DMS153 (cell line): ENCODE measurements around the gene SCO1.
A peak's percentile ranks its signal among the peaks of the same experiment; 100 is the strongest.
"Not testable (repeated sequence)": the region's sequence is repeated elsewhere in the genome, so short reads cannot be mapped to it uniquely, and the experiment has no call there.

Experiments
- DNase-seq: peaks from one replicate; lab custom pipeline; 2025; lab: John Stamatoyannopoulos, UW

The SCO1 gene

DNA sequence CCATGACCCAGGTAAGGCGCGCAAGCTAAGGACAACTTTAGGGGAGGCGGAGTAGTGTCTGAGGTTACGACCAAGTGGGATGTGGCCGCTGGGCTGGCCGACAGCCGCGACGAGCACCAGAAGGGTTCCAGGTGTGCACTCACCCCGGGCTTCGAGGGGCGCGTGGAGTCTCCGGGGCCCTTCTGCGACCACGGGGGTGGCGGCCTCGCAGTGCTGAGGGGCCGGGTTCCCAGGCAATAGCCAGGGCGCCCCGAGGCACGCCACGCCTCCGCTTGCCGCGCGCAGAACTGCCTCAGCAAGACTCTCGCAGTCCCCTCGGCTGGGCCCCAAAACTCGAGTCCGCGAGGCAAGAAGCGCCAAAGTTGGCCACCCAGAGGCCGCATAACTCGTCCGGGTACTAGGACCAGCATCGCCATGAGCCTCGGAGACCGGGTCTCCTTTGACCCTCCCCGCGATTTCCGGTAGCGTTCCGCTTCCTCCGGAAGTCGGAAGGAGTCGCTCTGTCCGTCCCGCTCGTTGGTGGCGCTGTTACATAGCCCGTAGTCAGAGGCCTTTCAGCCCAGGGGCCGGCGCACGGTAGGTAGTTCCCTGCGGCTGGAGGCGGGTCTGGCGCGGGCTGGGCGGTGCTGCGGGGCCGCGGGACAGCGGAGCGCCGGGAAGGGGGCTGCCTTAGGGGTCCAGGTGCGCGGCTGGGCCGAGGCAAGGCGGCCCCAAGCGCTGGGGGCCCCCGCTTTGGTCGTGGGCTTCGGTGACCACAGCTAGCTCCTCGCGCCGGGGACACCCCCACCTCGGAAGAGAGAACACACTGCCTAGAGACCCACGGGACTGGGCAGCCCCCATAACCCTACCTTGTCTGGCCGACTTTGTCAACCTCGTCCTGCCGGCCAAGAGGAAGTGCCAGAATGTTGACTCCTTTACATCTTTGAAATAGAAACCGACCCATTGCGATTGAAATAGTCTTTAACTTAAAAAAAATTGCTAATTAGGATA, at the start of gene SCO1, which contains the start of gene ADPRM:
Gene SCO1, minus strand, starts transcription at position 442 of the 990 bp plus-strand sequence. Its CDS starts 26 bp downstream, at position 416.
Gene ADPRM, plus strand, starts transcription at position 503 of the 990 bp plus-strand sequence. CDS start 7,333 bp downstream, outside the sequence.
- peak; percentile 44 for DNase-seq

DNA sequence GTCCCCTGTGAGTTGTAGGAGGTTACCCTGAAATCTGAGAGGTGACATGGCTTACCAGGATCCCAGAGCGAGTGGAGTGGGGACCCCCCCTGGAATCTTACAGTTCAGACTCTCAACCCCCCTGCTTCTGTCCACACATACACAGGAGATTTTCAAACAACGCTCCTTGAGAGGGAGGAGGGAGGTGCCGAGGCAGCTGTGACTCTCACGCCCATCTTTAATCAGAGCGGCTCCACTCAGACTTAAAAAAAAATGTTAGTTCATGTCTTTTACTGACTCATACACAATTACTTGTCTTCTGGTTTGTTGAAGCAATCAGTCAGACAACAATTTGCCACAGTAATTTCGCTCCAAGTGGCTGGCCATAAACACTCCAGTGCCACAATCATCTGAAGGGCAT, 47.9 kb upstream of the SCO1 start:
- DNase-seq: no peak

DNA sequence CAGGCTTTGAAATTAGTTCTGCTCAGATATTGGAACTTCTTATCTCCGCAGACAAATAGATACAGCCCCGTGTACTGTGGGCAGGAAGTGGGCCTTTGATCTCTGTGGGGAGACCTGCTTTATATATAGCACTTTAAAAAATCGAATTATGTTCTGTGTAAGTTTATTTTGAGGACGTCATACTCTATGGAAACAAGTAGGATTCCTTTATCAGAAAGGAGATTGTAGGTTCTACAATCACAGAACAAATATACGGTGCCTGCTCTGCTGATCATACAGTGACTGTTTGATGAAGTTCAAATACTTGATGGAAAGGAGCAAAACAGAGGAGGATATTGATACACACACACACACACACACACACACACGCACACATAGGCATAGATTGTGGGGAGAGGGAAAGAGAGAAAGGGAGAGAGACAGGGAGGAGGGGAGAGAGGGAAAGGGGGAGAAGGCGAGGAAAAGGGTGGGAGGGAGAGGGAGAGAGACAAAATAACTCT, 47.2 kb upstream of the SCO1 start:
- no peak for DNase-seq

DNA sequence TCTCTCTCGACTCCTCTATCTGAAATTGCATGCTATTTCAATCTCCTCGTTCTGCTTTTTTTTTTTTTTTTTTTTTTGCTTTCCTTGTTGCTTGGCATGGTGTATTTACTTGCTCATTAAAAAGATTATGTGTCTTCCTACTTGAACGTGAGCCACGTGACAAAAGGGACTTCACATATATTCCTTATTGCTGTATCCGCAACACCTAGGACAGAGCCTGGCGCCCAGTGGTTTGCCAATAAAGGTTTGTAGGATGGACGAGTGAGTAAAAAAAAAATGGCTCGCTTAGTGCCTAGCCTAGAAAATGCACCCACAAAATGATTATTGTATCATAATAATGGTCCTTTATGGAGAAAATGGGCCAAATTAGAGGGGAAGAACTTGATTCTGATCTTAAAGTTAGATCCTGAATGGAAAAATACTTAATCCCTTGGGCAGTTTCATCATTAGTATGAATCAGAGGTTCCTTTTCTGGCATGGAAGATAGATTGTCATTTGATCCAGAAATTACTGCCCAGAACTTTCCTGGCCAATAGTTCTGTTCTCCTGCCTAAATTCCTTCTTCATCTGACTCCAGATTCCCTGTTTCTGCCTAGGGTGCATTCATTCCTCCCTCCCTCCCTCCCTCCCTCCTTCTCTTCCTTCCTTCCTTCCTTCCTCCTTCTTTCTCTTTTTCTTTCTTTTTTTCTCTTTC, 46.1 kb upstream of the SCO1 start:
- no peak for DNase-seq

DNA sequence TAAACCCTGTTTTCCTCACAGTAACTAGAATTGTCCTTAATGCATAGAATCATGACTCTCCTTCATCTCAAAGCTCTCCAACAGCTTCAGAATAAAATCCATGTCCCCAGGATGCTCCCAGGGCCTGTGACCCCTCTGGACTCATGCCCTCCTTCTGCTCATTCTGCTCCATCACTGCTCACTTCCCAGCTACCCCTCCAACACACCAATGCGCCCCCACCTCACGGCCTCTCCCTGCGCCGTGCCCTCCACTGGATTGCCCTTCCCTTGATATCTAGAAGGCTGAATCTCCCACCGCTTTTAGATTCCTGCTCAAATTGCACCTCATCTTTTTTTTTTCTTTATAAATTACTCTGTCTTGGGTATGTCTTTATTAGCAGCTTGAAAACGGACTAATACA, 45.1 kb upstream of the SCO1 start:
- no peak for DNase-seq

DNA sequence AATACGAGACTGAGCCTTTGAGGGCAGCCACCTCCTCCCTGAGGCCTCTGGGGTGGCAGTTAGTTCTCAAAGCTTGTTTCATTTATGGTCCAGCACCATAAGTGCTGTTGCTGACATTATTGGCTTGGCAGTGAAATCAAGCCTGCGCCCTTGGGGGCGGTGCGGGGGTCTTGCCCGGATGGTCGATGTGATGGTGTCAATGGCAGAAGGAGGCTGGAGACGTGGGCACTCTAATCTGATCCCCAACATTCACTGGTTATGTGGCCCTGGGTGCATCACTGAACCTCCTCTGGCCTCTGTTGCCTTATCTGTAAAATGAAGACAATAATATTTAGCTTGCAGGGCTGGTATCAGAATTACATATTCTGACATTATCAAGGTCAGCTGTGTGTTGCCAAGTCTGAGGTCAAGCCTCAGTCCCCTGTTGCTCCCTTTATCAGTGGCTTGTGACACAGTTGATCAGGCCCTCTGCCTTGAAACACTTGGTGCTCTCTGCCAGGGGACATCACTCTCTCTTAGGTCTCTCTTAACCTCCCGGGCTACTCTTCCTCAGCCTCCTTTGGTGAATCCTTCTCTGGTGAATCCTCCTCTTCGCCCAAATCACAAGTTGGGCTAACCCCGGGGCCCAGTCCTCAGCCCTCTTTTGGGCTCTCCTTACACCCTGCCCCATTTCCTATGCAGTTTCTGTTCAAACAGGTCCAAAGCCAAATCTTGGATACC, 44.2 kb upstream of the SCO1 start:
- DNase-seq: no peak

DNA sequence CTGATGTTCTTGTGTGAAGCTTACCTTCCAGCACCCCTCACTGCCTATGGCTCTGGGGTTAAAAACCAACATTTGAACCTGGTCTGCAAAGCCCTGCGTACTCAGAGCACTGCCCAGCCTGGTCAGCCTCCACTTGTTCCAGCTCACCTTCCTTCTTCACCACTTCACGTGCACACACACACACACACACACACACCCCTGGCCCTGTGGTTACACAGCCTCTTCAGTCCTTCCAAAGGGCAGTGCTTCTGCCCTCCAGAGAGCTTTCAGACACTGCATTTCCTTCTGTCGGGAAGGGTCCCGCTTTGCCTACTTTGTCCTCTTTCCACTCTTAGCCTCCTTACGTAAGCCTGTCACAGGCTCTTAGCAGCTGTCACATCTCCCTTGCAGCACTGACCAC, 42.1 kb upstream of the SCO1 start:
- DNase-seq: no peak

DNA sequence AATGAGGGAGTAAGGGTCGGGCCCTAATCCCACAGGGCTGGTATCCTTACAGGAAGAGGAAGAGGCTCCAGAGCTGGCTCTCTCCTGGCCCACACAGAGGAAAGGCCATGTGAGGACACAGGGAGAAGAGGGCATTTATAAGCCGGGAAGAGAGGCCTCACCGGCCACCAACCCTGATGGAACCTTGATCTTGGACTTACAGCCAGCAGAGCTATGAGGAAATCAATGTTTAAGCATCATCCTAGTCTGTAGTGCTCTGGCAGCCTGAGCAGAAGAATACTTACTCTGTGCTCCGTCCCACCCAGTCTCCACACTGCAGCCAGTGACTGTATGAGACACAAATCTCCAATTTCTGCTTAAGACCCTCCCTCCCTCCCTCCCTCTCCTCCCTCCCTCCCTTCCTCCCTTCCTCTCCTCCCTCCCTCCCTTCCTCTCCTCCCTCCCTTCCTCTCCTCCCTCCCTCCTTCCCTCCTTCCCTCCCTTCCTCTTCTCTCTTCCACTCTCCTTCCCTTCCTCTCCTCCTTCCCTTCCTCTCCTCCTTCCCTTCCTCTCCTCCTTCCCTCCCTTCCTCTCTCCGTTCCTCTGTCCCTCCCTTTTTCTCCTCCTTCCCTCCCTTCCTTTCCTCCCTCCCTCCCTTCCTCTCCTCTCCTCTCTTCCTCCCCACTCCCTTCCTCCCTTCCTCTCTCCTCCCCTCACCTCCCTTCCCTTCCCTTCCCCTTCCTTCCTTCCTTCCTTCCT, 41.4 kb upstream of the SCO1 start:
- no peak for DNase-seq

DNA sequence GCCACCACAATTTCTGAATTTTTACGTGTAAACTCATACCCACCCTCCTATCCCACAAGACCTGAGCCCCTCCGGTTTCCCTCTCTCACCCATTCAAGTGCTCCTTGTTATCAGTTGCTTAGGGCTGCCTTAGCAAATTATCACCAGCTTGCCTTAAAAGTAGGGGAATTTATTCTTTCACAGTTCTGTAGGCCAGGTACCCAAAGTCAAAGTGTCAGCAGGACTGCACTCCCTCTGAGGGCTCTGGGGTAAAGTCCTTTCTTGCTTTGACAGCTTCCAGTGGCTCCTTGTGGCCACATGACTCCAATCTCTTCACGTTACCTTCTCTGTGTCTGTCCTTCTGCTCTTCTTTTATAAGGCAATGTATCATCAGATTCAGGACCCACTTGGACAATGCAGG, 40.4 kb upstream of the SCO1 start:
- no peak for DNase-seq

DNA sequence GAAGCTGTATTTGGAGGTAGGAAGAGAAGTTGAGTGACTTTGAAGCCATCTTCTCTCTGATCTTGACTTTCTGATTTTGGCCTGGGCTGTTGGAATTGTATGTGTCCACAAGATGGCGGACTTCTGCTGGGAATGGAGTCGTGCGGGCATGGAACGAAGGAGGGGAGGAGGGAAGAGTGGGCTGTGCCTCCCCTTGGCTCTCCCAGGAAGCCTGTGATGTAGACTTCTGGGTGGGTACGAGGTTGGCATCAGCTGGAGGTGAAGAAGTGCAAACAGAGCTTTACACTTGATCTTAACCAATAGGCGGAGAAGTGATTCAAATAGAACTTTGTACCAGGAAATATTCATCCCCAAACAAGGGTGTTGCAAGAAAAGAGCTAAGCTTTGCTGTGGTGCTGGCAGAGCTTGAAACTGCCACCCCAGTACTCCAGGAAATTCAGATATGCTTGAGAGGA, 39.9 kb upstream of the SCO1 start:
- no peak for DNase-seq

DNA sequence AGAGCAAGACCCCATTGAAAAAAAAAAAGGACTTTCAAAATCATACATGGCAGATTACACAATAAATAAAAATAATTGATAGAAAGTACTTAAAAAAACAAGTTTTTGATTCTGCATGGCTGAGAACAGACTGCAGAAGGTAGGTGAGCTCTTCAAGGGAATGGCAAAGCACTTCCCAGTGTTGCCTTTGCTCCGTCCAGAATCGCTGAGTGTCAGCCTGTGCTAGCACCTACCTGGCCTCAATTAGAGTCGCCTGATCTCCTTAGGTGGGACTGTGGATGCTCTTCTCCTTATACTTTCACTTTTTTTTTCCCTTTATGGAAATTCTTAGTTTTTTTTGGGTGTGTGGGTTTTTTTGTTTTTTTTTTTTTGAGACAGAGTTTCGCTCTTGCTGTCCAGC, 38.5 kb upstream of the SCO1 start:
- no peak for DNase-seq

DNA sequence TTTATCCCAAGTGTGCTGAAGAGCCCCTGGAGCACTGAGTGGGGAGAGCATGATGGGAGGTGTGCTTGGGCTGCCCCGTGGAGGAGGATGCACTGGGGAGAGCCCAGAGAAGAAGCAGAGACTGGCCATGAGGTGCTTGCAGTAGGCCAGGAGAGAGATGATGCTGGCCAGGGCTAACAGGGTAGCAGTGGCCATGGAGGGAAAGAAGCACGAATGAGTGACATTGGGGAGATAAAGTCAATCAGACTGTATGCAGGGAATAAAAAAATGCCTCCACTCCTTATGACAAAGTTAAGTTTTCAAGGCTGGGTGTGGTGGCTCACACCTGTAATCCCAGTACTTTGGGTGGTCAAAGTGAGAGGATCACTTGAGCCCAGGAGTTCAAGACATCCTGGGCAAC, 37.9 kb upstream of the SCO1 start:
- no peak for DNase-seq

DNA sequence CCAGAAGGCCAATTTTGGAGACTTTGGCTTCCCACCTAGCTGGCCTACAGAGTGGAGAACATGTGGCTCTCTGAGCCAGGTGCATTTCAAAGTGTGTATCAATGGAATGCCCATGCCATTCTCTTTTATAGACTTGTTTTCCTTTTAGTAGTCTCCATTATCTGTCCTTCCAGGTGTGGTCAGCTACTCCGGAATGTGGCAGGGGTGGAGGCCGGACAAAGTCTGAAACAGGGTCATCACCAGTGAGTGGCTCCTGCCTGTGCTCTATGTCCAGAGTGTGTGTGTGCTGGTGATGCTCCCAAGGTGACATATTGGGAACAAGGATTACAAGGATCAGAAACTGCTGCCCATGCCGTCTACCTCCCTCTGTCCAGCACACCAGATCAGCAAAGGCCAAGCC, 36.3 kb upstream of the SCO1 start:
- DNase-seq: no peak

DNA sequence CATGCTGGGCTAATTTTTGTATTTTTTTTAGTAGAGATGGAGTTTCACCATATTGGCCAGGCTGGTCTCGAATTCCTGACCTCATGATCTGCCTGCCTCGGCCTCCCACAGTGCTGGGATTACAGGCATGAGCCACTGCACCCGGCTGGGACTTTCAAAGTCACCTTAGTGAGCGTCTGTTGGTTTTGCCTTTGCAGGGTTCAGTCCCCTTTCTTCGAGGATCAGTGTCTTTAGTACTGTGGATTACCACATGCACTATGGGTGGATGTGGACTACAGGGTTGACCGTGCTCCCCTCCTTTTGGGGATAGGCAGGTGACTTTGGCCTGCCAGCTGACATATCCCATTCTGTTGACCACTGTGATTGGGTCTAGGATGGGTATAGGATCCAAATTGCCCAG, 34.8 kb upstream of the SCO1 start:
- DNase-seq: not testable (repeated sequence)

DNA sequence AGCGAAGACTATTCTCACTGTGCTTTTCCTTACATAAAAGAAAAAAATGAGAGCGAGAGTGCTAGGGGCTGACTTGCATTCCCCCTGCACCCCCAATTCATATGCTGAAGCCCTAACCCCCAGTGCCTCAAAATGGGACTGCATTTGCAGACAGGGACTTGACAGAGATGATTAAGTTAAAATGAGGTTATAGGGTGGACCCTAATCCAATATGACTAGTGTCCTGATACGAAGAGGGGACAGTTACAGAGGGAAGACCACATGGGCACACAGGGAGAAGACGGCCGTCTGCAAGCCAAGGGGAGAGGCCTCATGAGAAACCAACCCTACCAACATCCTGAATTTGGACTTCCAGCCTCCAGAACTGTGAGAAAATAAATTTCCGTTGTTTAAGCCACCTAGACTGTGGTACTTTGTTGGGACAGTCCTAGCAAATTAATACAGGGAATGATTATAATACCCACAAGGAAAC, 34.1 kb upstream of the SCO1 start:
- DNase-seq: no peak

DNA sequence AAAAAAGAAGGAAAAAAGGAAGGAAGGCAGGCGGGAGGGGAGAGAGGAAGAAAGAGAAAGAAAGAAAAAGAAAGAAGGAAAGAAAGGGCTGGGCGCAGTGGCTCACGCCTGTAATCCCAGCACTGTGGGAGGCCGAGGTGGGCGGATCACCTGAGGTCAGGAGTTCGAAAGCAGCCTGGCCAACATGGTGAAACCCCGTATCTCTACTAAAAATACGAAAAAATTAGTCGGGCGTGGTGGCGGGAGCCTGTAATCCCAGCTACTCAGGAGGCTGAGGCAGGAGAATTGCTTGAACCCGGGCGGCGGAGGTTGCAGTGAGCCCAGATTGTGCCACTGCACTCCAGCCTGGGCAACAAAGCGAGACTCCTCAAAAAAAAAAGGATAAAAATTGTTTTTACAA, 32.9 kb upstream of the SCO1 start:
- DNase-seq: not testable (repeated sequence)

DNA sequence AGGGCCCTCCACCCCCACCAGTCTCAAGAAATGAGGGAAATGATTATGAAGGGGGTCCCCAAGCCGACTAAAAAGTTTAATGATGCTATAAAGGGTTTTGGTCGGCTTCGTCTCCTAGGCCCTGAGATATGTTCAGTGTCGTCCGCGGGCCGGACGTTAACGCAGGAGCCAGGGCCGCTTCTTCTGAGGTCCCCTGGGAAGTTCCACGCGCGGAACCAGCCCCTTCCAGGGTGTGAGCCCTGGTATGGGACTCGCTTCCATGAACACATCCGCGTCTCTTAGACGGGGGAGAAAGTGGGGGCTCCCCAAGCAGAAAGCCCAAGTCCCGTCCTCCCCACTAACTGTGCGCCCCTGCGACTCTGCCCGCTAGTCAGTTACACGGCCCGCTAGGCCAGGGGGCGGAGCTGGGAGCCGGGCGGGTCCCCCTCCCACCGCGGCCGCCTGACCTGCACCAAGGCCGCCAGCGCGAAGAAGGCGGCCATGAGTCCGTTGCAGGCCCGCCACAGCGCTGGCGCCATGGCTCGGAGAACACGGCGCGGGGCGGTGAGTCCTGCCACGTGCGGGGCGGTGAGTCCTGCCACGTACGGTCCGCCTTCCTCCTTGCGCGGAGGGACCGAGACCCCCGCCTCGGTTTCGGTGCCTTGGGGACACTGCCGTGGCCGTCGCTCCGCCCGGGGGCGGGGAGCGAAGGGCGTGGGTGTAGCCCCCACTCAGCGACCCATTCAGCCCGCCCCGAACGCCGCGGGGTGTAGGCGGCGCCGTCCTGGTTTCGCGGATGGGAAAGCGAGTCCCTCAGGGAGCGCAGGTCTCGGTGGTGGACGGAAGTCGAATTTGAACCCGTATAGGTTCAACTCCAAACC, 32.2 kb upstream of the SCO1 start, which contains the start of gene TMEM220:
Gene TMEM220, minus strand, starts transcription at position 690 of the 860 bp plus-strand sequence. Its CDS starts 172 bp downstream, at position 518.
- DNase-seq: no peak

DNA sequence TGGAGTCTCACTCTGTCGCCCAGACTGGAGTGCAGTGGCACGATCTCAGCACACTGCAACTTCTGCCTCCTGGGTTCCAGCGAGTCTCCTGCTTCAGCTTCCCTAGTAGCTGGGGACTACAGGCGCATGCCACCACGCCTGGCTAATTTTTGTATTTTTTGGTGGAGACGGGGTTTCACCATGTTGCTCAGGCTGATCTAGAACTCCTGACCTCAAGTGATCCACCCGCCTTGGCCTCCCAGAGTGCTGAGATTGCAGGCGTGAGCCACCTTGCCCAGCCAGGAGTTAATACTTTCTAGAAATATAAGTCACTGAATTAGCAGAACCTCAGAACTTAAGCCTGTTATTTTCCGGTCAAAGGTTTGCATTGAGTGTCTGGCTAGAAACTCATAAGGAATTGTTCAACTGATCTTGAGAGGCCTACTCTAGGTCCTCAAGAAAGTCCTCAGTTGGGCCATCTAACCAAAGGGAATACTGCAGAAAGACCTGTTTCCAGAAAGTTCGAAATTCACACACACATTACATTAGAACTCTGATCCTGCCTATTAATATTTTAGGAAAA, 31.1 kb upstream of the SCO1 start:
- no peak for DNase-seq

DNA sequence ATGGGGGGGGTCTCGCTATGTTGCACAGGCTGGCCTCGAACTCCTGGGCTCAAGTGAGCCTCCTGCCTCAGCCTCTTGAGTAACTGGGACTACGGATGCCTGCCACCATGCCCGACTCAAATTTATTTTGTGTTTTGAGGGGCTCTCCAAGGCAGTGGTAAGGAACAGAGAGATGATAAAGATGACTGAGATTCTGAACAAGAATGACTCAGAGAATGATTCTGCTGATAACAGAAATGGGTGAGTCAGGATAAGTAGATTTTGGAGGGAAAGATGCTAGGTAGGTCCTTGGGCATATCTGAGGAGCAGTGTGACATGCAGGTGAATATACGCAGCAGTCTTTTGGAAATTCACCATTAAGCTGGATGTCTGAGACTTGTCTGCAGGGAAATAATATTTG, 29.9 kb upstream of the SCO1 start:
- DNase-seq: no peak

DNA sequence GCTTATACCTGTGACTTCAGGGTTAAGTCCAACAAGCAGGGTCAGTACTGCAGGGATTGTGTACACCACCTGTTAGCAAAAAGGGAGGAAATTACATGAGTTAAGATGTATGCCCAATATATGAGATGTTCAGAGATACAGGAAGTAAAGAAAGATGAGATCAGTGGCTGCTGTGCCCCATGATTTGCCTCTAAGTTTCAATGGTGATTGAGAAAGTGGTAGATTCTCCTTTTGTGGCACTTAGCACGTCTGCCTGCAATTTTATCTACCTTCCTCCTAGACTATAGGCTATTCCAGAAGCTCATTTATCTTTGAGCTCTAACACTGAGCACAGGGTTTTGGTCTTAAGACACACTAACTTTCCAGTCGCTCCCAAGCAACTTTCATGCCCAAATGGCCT, 28.9 kb upstream of the SCO1 start:
- DNase-seq: no peak
